Fibroblast of lung (primary cell): ENCODE data around the gene PHF21A.

ENCODE experiments used
- CTCF ChIP-seq, 2 donors: IDR thresholded peaks in 1 of 2; conservative IDR thresholded peaks in 1 of 2; 1 replicate in 1 of 2; 2 replicates in 1 of 2; pipeline ENCODE4 v1.5.1; 2011 to 2012; ENCODE audit warnings: low read length in 2 of 2, control low read depth in 1 of 2, inconsistent platforms in 1 of 2, low read depth in 1 of 2, mild to moderate bottlenecking in 1 of 2
- EZH2 ChIP-seq: IDR thresholded peaks from 2 replicates; pipeline ENCODE4 v1.5.1; 2012; ENCODE audit warnings: low read length, control low read depth, mild to moderate bottlenecking; ENCODE audit errors: missing control alignments

DNA sequence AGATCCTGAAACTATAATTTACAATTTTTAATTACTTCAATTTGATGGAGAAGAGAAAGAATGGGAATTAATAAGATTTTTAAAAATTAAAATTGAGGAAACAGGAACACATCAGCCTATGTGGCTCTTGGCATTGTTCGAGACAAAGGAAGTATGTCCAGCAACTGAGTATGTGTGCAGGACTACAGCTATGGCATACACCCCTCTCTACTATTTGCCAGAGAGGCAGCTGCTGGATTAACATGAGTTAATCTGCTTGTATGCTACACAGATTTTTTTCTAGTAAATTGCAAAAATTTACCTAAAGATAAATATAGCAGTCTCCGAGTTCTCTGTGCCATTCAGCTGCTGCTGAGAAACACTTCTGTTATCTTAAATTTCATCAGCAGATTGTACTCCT lies 70.6 kb downstream of the PHF21A start:
- TF ChIP-seq CTCF (conservative IDR thresholded peaks at IDR 0.05 in 1 of 2, IDR thresholded peaks at IDR 0.05 in 1 of 2; ENCODE audit: low read depth in 1 of 2, low read length in 2 of 2): no peak
- no peak for TF ChIP-seq EZH2
